SK-N-SH (cell line): ENCODE data around the gene LPP. TPM values are rescaled to one million over a fixed set of nuclear protein-coding genes. Genes with fewer than 3 reads are reported as not detected.
A peak's percentile ranks its signal among the peaks of the same experiment; 100 is the strongest.

Experiments
- CTCF ChIA-PET: fragments of 300-600, 350-600 bp; formaldehyde crosslinking; extraction: SDS; loops from one replicate; lab custom pipeline; 2021; lab: Yijun Ruan, JAX
- POLR2A ChIA-PET: fragments of 350-600 bp; sonication (Branson Sonifier 250); formaldehyde crosslinking; extraction: SDS; loops from one replicate; lab custom pipeline; 2020; ENCODE audit warnings: antibody characterized with exemption, inconsistent platforms; lab: Yijun Ruan, JAX
- DNase-seq: peaks from one replicate; pipeline ENCODE4 v3.0.0; 2012
- H2AFZ ChIP-seq: fragments of 200-600 bp; sonication (generic); 2 replicates; pipeline ENCODE4 v1.8.1; 2016; ENCODE audit warnings: antibody characterized with exemption, mild to moderate bottlenecking, low read depth
- H3F3A ChIP-seq: fragments of 200-600 bp; sonication (generic); replicated peaks from 2 replicates; pipeline ENCODE3; 2016; ENCODE audit warnings: antibody characterized with exemption, mild to moderate bottlenecking; ENCODE audit not compliant: insufficient read depth
- H3K27ac ChIP-seq, 2 experiments: fragments of 200-500 bp in 1 of 2; fragments of 200-600 bp in 1 of 2; sonication (Bioruptor generic) in 1 of 2; sonication (generic), shearing (Covaris generic) in 1 of 2; 2 replicates each; pipeline versions ENCODE4 v1.5.1 to v1.6.1; 2014 to 2016; ENCODE audit warnings: low read depth in 2 of 2, inconsistent platforms in 1 of 2, low read length in 1 of 2, mild to moderate bottlenecking in 1 of 2, mixed read lengths in 1 of 2
- H3K27me3 ChIP-seq: fragments of 200-600 bp; sonication (generic), shearing (Covaris generic); 2 replicates; pipeline ENCODE4 v1.6.1; 2016; ENCODE audit warnings: mixed run types; ENCODE audit not compliant: insufficient read depth
- H3K36me3 ChIP-seq, 2 experiments: fragments of 200-500 bp in 1 of 2; fragments of 200-600 bp in 1 of 2; sonication (Bioruptor generic) in 1 of 2; sonication (generic) in 1 of 2; replicated peaks in 1 of 2; 2 replicates each; pipeline versions ENCODE3 to v1.5.1; 2014 to 2016; ENCODE audit warnings: low read length in 1 of 2, mild to moderate bottlenecking in 1 of 2; ENCODE audit not compliant: insufficient read depth in 2 of 2, control insufficient read depth in 1 of 2
- H3K4me1 ChIP-seq, 2 experiments: fragments of 200-500 bp in 1 of 2; fragments of 200-600 bp in 1 of 2; sonication (Bioruptor generic) in 1 of 2; sonication (generic), shearing (Covaris generic) in 1 of 2; 2 replicates each; pipeline versions ENCODE4 v1.5.1 to v1.6.1; 2014 to 2016; ENCODE audit warnings: low read depth in 1 of 2, low read length in 1 of 2, mixed run types in 1 of 2; ENCODE audit not compliant: insufficient read depth in 2 of 2, control insufficient read depth in 1 of 2
- H3K4me2 ChIP-seq: fragments of 200-600 bp; sonication (generic), shearing (Covaris generic); 2 replicates; pipeline ENCODE4 v1.6.1; 2017; ENCODE audit warnings: mixed run types
- H3K4me3 ChIP-seq, 2 experiments: fragments of 200-500 bp in 1 of 2; fragments of 200-600 bp in 1 of 2; sonication (Bioruptor generic) in 1 of 2; sonication (generic), shearing (Covaris generic) in 1 of 2; 2 replicates each; pipeline versions ENCODE4 v1.5.1 to v1.8.1; 2014 to 2016; ENCODE audit warnings: low read depth in 2 of 2, inconsistent platforms in 1 of 2, low read length in 1 of 2, mild to moderate bottlenecking in 1 of 2, mixed read lengths in 1 of 2, moderate library complexity in 1 of 2
- H3K79me2 ChIP-seq: fragments of 200-600 bp; sonication (generic); 2 replicates; pipeline ENCODE4 v1.8.1; 2017; ENCODE audit warnings: mild to moderate bottlenecking; ENCODE audit not compliant: insufficient read depth
- H3K9ac ChIP-seq: fragments of 200-600 bp; sonication (generic); 2 replicates; pipeline ENCODE4 v1.6.1; 2017; ENCODE audit warnings: mixed run types
- H3K9me2 ChIP-seq: fragments of 200-600 bp; sonication (generic); 2 replicates; pipeline ENCODE4 v1.6.1; 2017; ENCODE audit warnings: mixed run types
- H3K9me3 ChIP-seq: fragments of 200-600 bp; sonication (generic); 2 replicates; pipeline ENCODE4 v1.6.1; 2017; ENCODE audit warnings: mixed run types, mild to moderate bottlenecking, moderate library complexity
- H4K20me1 ChIP-seq: fragments of 200-600 bp; sonication (generic); 2 replicates; pipeline ENCODE4 v1.6.1; 2017; ENCODE audit warnings: mild to moderate bottlenecking, mixed run types; ENCODE audit not compliant: insufficient read depth
- CHD2 ChIP-seq: fragments of 150-350 bp; IDR thresholded peaks from 2 replicates; pipeline ENCODE4 v1.6.1; 2018; ENCODE audit warnings: low read length; ENCODE audit not compliant: partially characterized antibody
- EZH2phosphoT487 ChIP-seq: fragments of 200-600 bp; sonication (generic); IDR thresholded peaks from 2 replicates; pipeline ENCODE4 v1.6.1; 2017; ENCODE audit warnings: low read depth, mixed run types, mild to moderate bottlenecking, antibody characterized with exemption, moderate library complexity, borderline replicate concordance
- FOXJ3 ChIP-seq: sonication (generic); formaldehyde crosslinking; IDR thresholded peaks from 2 replicates; pipeline ENCODE4 v1.5.1; 2020; ENCODE audit warnings: mild to moderate bottlenecking, missing genetic modification reagents
- GABPA ChIP-seq: IDR thresholded peaks from 2 replicates; pipeline ENCODE4 v1.4.0; 2012; ENCODE audit warnings: low read depth, mild to moderate bottlenecking
- GATA2 ChIP-seq: sonication (generic); formaldehyde crosslinking; IDR thresholded peaks from 2 replicates; pipeline ENCODE4 v1.5.0; 2020; ENCODE audit warnings: mild to moderate bottlenecking, missing genetic modification reagents
- MAX ChIP-seq: IDR thresholded peaks from 2 replicates; pipeline ENCODE4 v1.4.0; 2012; ENCODE audit warnings: low read depth
- MEF2A ChIP-seq: IDR thresholded peaks from 2 replicates; pipeline ENCODE4 v1.4.0; 2012; ENCODE audit warnings: low read depth, borderline replicate concordance
- MXI1 ChIP-seq: IDR thresholded peaks from 2 replicates; pipeline ENCODE4 v1.6.1; 2012; ENCODE audit warnings: mild to moderate bottlenecking, low read depth, low read length, improper control_type of control experiment
- NRF1 ChIP-seq: IDR thresholded peaks from 2 replicates; pipeline ENCODE4 v1.6.1; 2012; ENCODE audit warnings: low read depth, mild to moderate bottlenecking, low read length
- PBX3 ChIP-seq: IDR thresholded peaks from 2 replicates; pipeline ENCODE4; 2012
- POLR2AphosphoS5 ChIP-seq: IDR thresholded peaks from 2 replicates; pipeline ENCODE4 v1.6.1; 2012; ENCODE audit warnings: low read depth, low read length
- RAD21 ChIP-seq: IDR thresholded peaks from 2 replicates; pipeline ENCODE4 v1.6.1; 2012; ENCODE audit warnings: mild to moderate bottlenecking, low read length
- REST ChIP-seq: IDR thresholded peaks from 2 replicates; pipeline ENCODE4 v1.6.1; 2012; ENCODE audit warnings: mild to moderate bottlenecking, low read depth, low read length, moderate library complexity
- RFX5 ChIP-seq: IDR thresholded peaks from 2 replicates; pipeline ENCODE4 v1.6.1; 2012; ENCODE audit warnings: mild to moderate bottlenecking, improper control_type of control experiment, low read length
- RXRA ChIP-seq: IDR thresholded peaks from 2 replicates; pipeline ENCODE4 v1.4.0; 2012; ENCODE audit warnings: low read depth, mild to moderate bottlenecking, borderline replicate concordance
- SMC3 ChIP-seq: IDR thresholded peaks from 2 replicates; pipeline ENCODE4 v1.6.1; 2012; ENCODE audit warnings: low read depth, low read length, improper control_type of control experiment
- USF1 ChIP-seq: IDR thresholded peaks from 2 replicates; pipeline ENCODE4 v1.4.0; 2012; ENCODE audit warnings: low read depth, borderline replicate concordance
- YY1 ChIP-seq: IDR thresholded peaks from 2 replicates; pipeline ENCODE4 v1.4.0; 2012; ENCODE audit warnings: low read depth, mild to moderate bottlenecking
- WGBS: methylation state at CpG from one replicate; pipeline ENCODE4 v1.1.6; 2017; ENCODE audit warnings: low lambda C conversion rate; 5-methylcytosine and 5-hydroxymethylcytosine counted together
- polyA plus RNA-seq, 3 experiments: library from polyadenylated mRNA; depleted of rRNA; stranded (reverse); fragments of >200 nt; gene quantifications; 2 replicates each; pipeline ENCODE4 v1.2.3, GENCODE V29; 2012

LPP gene
- polyA plus RNA-seq, 1 of the 3 experiments (the other 2 are of a cell fraction) = 6.6 TPM

- WGBS = 46% methylated on average over 5 of the region's 5 CpGs
- Histone ChIP-seq H3K4me2 (no peak overlapping the region), H3F3A (peaks cover 25% of the 10 kb centered on the region), H3K27ac (peak overlapping the region in 1 of 2 experiments; percentile 55; a peak in 2 of 4 replicates), H3K9me2 (no peaks in the 10 kb centered on the region), H3K36me3 (peaks cover 2 to 7% of the 10 kb centered on the region in 2 experiments), H3K9ac (no peak overlapping the region), H3K4me3 (no peak overlapping the region), H4K20me1 (no peaks in the 10 kb centered on the region), H3K79me2 (no peaks in the 10 kb centered on the region; the same call in 1 of the 2 replicates), H2AFZ (no peak overlapping the region), H3K4me1 (peaks cover 3 to 6% of the 10 kb centered on the region in 2 experiments; a peak in 3 of 4 replicates), H3K27me3 (no peaks in the 10 kb centered on the region), H3K9me3 (no peaks in the 10 kb centered on the region)
- CTCF ChIA-PET = interaction anchor here (0.8 kb wide), 1 partner anchor 1124 kb away, joined by 3 read pairs; no protein-coding TSS in a partner anchor
- TF ChIP-seq MXI1 (no peak), PBX3 (peak; percentile 68)
- POLR2A ChIA-PET = no interaction called here
- DNase-seq = no peak
Measured at GRCh38 chr3:188861842-188862744, 708.1 kb downstream of the LPP start.

- Histone ChIP-seq H3K4me2 (no peak overlapping the region; the same call in 1 of the 2 replicates), H3K4me3 (no peak overlapping the region), H4K20me1 (no peaks in the 10 kb centered on the region), H3K9me3 (no peaks in the 10 kb centered on the region), H3F3A (peaks cover 28% of the 10 kb centered on the region), H3K4me1 (peaks cover 3 to 13% of the 10 kb centered on the region in 2 experiments; a peak in 3 of 4 replicates), H2AFZ (no peak overlapping the region), H3K9ac (no peak overlapping the region), H3K27me3 (no peaks in the 10 kb centered on the region), H3K79me2 (no peaks in the 10 kb centered on the region), H3K36me3 (peaks cover 2 to 7% of the 10 kb centered on the region in 2 experiments), H3K27ac (peak overlapping the region; percentile 66 to 77; a peak in 3 of 4 replicates), H3K9me2 (no peaks in the 10 kb centered on the region)
- 12% methylated on average over 3 of the region's 3 CpGs for WGBS
- POLR2A ChIA-PET = no interaction called here
- CTCF ChIA-PET = no interaction called here
- DNase-seq = no peak
- TF ChIP-seq GATA2 (no peak), RAD21 (no peak), POLR2AphosphoS5 (peak; percentile 89), FOXJ3 (no peak), CHD2 (no peak), PBX3 (peak; percentile 84), MEF2A (no peak), RFX5 (no peak), YY1 (no peak), SMC3 (no peak), REST (no peak), USF1 (no peak), EZH2phosphoT487 (no peak), NRF1 (no peak), MAX (no peak), RXRA (peak; percentile 49; the same call in 1 of the 2 replicates), GABPA (no peak)
Measured at GRCh38 chr3:188863999-188864406, 710.0 kb downstream of the LPP start.
